ENCODE measurements around the gene LCA5L.
"Not testable (repeated sequence)": the region's sequence is repeated elsewhere in the genome, so short reads cannot be mapped to it uniquely, and the experiment has no call there.

Gene LCA5L

DNA sequence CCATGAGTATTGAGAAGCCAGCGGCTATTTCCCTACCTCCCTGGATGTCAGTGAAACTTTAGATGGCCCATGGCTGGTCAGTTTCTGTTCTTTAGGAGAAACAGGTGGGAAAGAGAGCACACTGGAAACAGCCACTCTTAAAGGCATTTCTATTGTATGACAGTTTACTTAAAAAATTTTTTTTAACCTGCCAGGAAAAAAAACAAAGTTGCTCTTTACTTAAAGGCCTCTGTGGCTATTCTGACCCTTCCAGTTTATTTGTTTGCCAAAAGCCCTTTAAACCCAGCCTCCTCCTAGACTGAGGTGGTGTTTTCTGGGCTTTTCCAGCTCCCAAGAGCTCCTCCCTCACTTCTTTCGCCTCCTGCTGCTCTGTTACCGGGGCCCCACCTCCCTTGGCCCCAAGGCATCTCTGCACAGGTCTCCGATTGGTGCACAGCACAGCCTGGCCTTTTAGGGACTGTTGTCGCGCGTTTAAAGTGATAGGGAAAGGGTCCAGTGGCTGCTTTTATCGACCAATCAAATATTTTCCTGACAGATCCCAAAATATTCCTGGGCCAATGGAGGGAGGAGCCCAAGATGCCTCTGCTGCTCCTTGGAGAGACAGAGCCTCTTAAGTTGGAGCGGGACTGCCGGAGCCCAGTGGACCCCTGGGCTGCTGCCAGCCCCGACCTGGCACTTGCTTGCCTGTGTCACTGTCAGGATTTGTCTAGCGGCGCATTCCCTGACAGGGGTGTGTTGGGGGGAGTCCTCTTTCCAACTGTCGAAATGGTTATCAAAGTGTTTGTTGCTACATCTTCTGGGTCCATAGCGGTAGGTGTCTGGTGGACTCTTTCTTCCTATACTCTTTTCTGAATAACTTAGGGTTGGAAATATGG lies 6.0 kb upstream of the LCA5L start, which contains the start of gene SH3BGR:
TSS of gene SH3BGR (plus strand) at position 639 of the 875 bp plus-strand sequence. CDS start at position 766, 127 bp downstream.
- DNase-seq (ENCODE audit: low read depth): no peak

DNA sequence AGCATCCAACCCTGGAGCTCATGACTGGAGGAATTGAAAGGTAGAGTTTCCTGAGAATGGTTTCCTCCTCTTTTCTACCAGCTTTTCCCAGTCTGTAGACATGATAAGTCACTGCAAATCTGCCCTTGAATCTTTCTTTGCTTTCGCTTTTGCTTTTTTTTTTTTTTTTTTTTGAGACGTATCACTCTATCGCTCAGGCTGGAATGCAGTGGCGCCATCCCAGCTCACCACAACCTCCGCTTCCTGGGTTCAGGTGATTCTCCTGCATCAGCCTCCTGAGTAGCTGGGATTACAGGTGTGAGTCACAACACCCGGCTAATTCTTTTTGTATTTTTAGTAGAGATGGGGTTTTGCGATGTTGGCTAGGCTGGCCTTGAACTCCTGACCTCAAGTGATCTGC lies 1.7 kb upstream of the LCA5L start:
- no peak for DNase-seq (ENCODE audit: low read depth)

- DNase-seq (ENCODE audit: low read depth): no peak
Measured at GRCh38 chr21:39444421-39445180, 977 bp downstream of the LCA5L start.

DNA sequence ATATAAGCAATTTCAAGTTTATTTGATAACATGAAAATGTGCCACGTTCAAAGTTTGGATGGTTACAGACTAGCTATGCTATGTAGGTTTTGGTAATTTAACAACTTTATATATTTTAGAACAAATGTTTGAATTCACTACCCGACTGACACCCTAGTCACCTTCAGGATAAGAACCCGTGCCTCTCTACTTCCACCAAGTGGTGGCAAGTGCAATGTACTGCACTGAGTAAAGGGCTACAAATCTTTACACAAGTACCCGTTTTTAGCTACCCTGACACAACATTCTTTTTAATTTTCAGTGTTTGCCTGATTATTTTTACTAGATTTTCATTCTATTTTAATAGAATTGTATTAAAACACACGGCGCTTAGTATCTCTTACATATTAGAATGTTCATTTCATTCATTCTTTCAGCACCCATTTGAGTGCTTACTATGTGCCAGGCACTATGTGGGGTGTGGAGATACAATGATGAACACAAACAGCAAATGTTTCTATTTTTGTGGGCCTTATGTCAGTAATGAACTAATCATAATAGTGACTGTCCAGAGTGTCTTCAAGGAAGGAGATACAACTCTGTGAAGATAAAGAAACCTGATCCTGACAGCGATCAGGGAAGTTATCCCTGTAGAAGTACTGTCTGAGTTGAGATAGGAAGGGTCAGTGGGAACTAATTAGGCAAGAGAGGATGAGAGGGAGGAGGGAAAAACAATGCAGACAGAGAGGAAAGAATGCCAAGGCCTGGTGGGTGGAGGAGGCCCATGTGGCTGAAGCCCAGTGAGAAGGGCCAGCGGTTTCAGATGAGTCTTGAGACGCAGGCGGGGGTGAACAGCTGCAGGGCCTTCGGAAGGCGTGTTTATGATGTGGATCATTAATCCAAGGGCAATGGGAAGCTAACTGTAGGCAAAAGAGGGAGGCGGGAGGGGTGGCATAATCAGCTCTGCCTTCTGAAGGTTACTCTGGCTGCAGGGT lies 3.8 kb downstream of the LCA5L start:
- peak; percentile 6 for DNase-seq (ENCODE audit: low read depth)

DNA sequence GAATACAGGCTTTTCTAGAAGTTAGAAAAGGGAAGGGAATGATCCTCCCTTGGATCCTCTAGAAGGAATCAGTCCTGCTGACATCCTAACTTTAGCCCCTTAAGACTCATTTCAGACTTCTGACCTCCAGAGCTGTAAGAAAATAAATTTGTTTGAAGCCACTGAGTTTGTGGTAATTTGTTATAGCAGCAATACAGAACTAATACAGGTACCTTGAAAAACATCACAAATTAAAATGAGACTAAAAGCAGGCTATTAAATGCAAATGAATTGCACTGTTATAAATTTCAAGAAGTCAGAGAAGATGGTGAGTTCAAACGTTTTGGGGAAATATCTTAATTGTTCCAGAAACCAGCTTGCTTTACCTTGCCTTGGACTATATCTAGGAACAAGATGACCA lies 6.3 kb downstream of the LCA5L start:
- no peak for DNase-seq (ENCODE audit: low read depth)

- no peak for DNase-seq (ENCODE audit: low read depth)
Measured at GRCh38 chr21:39434950-39435349, 10.6 kb downstream of the LCA5L start.

GRCh38 chr21:39430954-39431353 lies 14.6 kb downstream of the LCA5L start:
- DNase-seq (ENCODE audit: low read depth): no peak

DNA sequence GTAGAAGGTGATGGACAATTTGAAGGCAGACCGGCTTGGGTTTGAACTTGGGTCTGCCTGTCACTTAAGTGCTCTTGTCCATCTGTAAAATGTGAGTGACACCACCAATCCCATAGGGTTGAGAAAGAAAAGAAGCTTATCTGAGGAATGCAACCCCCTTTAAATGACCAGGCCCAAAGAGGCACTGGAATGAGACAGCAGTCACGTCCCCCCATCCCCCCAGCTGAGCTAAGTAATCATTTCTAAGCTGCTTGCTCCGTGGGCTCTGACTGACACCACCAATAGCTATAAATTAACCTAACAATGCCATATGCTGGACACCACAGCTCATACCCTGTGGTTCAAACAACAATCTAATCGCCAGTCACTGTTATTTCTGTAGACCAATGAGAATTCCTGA lies 15.1 kb downstream of the LCA5L start:
- DNase-seq (ENCODE audit: low read depth): no peak

- no peak for DNase-seq (ENCODE audit: low read depth)
Measured at GRCh38 chr21:39430016-39430415, 15.6 kb downstream of the LCA5L start.

GRCh38 chr21:39429445-39429844 lies 16.1 kb downstream of the LCA5L start:
- no peak for DNase-seq (ENCODE audit: low read depth)

GRCh38 chr21:39422527-39423241 lies 22.9 kb downstream of the LCA5L start:
- DNase-seq (ENCODE audit: low read depth): no peak

GRCh38 chr21:39419204-39419603 lies 26.4 kb downstream of the LCA5L start:
- not testable (repeated sequence) for DNase-seq (ENCODE audit: low read depth)

- DNase-seq (ENCODE audit: low read depth): no peak
Measured at GRCh38 chr21:39406065-39406464, 39.5 kb downstream of the LCA5L start.

GRCh38 chr21:39400173-39400572 lies 45.4 kb downstream of the LCA5L start:
- no peak for DNase-seq (ENCODE audit: low read depth)

DNA sequence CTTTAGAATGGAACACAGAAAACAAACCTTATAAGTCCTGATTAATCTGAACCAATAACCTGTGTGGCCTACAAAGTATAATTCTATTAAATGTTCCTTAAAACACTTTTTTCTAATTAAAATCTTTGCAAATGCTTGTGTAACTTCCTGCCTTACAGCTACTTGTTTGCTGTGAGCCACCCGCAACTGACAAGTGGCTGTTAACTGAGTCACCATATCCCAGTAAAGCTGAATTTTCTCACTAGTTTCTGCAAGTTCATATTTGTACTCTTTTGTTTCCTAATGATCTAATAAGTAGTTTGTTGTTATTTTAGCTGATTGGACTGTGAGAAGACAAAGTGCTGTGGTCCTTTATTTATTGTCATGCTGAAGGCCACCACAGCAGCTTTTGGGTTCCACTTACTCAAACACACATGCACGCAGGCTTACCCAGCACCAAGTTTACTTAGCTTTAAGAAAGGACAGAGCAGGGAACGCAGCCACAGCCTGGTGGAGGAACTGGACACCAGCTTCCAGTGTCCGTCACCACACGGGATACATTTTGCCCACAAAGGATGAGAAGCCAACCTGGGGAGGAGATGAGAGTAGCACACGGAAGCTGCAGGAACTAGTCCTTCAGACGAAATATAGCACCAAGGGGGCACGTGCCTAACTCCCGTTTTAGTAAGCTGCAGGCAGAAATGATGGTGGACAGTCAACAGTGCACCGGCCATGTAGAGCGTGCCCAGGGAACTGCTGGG lies 47.8 kb downstream of the LCA5L start:
- DNase-seq (ENCODE audit: low read depth): no peak

GRCh38 chr21:39392981-39393380 lies 52.6 kb downstream of the LCA5L start:
- DNase-seq (ENCODE audit: low read depth): no peak

GRCh38 chr21:39390212-39390765 lies 55.3 kb downstream of the LCA5L start:
- DNase-seq (ENCODE audit: low read depth): no peak

- DNase-seq (ENCODE audit: low read depth): no peak
Measured at GRCh38 chr21:39388811-39389155, 56.8 kb downstream of the LCA5L start.

- DNase-seq (ENCODE audit: low read depth): peak; percentile 81
Measured at GRCh38 chr21:39388038-39388810, 57.4 kb downstream of the LCA5L start.

Measured in stimulated activated CD4-positive, alpha-beta T cell treated with anti-CD3 and anti-CD28 coated beads, Interleukin-2, amount 100 ng/mL, for 4 hours (primary cell).